H1 (cell line): Measurements from ENCODE around the gene MAPK1. TPM values are rescaled to one million over a fixed set of nuclear protein-coding genes. Genes with fewer than 3 reads are reported as not detected.

Experiments
- CEBPB ChIP-seq: IDR thresholded peaks from 2 replicates; pipeline ENCODE4 v1.6.1; 2012; ENCODE audit warnings: low read depth, low read length
- KDM4A ChIP-seq: IDR thresholded peaks from one replicate; pipeline ENCODE4 v1.7.1; 2012; ENCODE audit warnings: low read depth, mild to moderate bottlenecking, moderate library complexity, low read length, inconsistent platforms; ENCODE audit not compliant: severe bottlenecking
- KDM5A ChIP-seq: fragments of 200-600 bp; IDR thresholded peaks from 2 replicates; pipeline ENCODE4 v1.7.1; 2012; ENCODE audit warnings: mild to moderate bottlenecking, low read length, inconsistent platforms, mixed read lengths
- RFX5 ChIP-seq: IDR thresholded peaks from 2 replicates; pipeline ENCODE4 v1.6.1; 2011; ENCODE audit warnings: low read depth, low read length, improper control_type of control experiment, borderline replicate concordance
- polyA plus RNA-seq, 7 experiments: library from polyadenylated mRNA; depleted of rRNA in 3 of 7; stranded (reverse) in 5 of 7; unstranded in 2 of 7; fragments of >200 nt in 5 of 7; fragments of 200-250 nt in 2 of 7; gene quantifications; 1 replicate in 5 of 7; 2 replicates in 1 of 7; 4 replicates in 1 of 7; pipeline versions ENCODE4 v1.2.1 to v1.2.3, GENCODE V29; 2011 to 2013; ENCODE audit warnings: missing spikeins in 2 of 7, mixed read lengths in 2 of 7
- total RNA-seq: library from RNA; stranded (reverse); fragmentation: NEBNext Ultra II Directional; extraction: Animal tissue kit (Norgen Biotek cat#: 25700); gene quantifications from 2 replicates; pipeline ENCODE4 v1.2.1, GENCODE V29; 2021

Gene MAPK1
- total and polyA plus RNA-seq, 2 of the 8 experiments (the other 6 are each of a cell fraction or from before 2014, with no cell fraction given) = 28.1 to 101 TPM

- TF ChIP-seq RFX5 (no peak), KDM4A (no peak), CEBPB (no peak), KDM5A (no peak)
Measured at GRCh38 chr22:21835378-21835777, 32.1 kb downstream of the MAPK1 start (continued).
